GM18508 (cell line): ENCODE results near the gene GEMIN2.
"Not testable (repeated sequence)": the region's sequence is repeated elsewhere in the genome, so short reads cannot be mapped to it uniquely, and the experiment has no call there.

Experiments used
- ATAC-seq: cut with Tn5 transposase; IDR thresholded peaks from one replicate; pipeline ENCODE4 v1.9.1; 2021; ENCODE audit warnings: moderate number of reproducible peaks; ENCODE audit not compliant: insufficient read depth, unreplicated experiment

Gene GEMIN2

DNA sequence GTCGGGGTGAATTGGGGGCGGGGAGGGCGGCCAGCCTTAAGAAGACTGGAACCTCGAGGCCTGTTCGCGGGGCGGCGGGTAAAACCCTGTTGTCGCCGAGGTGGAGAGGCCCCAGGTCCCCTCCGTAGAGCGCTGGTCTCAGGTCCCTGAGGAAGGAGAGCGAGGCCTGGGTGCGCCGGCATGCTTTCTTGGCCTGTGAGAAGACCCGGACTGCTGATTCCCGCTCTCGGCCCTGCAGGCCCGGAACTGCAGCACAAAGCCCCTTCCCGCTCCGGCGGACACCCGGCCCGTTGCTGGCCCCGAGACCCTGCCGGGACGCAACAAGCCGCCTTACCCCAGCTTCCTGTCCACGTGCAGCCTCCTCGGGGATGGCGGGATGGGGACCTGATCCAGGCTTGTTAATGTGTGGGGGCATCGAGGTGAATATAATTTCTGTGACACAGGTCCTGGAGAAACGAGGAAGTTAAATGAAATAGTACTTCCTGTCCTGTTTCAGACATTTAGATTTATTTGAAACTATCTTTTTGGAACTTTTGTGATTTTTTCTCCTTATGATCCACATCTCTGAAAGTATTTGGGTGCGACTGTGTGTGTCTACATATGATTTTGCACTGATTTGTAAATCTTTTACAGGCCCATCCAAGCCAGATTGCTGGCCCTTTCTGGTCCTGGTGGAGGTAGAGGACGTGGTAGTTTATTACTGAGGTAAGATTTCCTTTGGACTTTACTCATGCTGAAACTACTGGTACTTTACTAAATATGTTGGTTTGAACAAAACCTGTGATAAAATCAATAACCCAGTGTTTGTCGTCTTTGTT, 61.5 kb downstream of the GEMIN2 start:
- ATAC-seq, result no peak

GRCh38 chr14:39176263-39177167, 62.4 kb downstream of the GEMIN2 start:
- ATAC-seq, result no peak

- ATAC-seq, result no peak
Observed at GRCh38 chr14:39177168-39177545, 63.0 kb downstream of the GEMIN2 start.

DNA sequence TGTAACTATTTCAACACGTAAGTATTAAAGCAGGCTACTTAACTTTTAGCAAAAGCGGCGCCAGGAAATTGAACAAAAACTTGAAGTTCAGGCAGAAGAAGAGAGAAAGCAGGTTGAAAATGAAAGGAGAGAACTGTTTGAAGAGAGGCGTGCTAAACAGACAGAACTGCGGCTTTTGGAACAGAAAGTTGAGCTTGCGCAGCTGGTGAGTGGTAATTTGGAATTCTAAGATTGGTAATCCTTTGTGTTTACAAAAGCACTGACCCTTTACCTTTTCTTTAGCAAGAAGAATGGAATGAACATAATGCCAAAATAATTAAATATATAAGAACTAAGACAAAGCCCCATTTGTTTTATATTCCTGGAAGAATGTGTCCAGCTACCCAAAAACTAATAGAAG, 64.9 kb downstream of the GEMIN2 start:
- ATAC-seq, result no peak

GRCh38 chr14:39180553-39180952, 66.4 kb downstream of the GEMIN2 start:
- ATAC-seq, result no peak

GRCh38 chr14:39181026-39181692, 67.0 kb downstream of the GEMIN2 start:
- no peak for ATAC-seq

DNA sequence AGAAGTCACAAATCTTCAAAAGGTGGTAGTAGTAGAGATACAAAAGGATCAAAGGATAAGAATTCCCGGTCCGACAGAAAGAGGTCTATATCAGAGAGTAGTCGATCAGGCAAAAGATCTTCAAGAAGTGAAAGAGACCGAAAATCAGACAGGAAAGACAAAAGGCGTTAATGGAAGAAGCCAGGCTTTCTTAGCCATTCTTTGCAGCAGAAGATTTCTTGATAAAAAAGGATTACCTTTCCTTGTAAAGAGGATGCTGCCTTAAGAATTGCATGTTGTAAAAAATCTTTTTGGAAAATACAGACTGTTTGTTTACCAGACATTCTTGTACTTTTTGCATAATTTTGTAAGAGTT, 67.5 kb downstream of the GEMIN2 start:
- no peak for ATAC-seq

DNA sequence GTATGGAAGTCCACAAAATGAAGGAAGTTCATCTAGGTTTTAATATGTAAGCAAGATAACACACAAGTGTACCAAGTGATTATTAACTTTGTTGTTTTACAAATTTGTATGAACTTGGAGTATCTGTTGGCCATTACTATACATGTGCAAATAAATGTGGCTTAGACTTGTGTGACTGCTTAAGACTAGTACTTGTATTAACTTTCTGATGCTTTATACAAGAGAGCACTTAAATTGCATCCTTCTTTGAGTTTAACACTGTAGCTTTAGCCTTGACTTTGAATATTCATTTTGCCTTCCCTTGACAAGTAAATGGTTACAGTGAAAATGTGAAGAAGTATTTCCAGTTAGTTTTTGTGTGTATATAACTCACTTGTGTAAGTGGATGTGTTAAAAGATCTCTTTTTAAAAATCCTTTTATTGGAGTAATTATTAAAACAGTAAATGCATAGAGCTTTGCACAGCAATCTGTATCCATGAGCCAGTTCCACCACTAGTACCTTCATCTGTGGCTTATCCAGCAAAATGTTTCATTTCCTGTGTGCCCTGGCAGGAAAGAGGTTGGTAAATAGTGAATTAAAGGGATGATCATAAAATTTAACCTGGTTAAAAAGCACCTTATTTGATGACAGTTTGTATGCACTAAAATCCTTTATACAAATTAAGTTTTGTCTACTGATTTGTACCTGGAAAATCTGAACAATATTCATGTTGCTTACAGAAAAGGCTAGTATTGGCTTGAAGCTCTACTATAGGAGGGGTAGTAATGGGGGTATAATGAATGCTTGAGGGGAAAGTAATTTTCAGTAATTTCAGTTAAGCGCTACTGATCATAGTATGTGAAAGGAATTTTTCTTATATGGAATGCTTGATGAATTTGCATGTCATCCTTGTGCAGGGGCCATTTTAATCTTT, 68.9 kb downstream of the GEMIN2 start:
- no peak for ATAC-seq

GRCh38 chr14:39183685-39184003, 69.5 kb downstream of the GEMIN2 start:
- not testable (repeated sequence) for ATAC-seq

DNA sequence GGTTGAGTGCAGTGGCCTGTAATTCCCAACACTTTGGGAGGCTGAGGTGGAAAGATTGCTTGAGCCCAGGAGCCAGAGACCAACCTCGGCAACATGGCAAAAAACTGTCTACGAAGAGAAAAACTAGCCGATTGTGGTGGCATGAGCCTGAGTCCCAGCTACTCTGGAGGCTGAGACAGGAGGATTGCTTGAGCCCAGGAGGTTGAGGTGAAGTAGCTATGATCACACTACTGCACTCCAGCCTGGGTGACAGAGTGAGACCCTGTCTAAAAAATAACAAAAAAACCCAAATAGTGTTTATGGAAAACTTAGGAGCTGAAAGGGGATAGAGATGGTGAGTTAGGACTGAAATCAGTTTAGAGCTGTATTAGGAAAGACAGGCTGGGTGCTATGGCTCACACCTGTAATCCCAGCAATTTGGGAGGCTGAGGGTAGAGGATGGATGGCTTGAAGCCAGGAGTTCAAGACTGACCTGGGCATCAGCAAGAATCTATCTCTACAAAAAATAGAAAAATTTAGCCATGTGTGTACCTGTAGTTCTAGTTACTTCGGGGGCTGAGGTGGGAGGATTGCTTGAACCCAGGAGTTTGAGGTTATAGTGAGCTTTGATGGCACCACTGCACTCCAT, 70.6 kb downstream of the GEMIN2 start:
- no peak for ATAC-seq

DNA sequence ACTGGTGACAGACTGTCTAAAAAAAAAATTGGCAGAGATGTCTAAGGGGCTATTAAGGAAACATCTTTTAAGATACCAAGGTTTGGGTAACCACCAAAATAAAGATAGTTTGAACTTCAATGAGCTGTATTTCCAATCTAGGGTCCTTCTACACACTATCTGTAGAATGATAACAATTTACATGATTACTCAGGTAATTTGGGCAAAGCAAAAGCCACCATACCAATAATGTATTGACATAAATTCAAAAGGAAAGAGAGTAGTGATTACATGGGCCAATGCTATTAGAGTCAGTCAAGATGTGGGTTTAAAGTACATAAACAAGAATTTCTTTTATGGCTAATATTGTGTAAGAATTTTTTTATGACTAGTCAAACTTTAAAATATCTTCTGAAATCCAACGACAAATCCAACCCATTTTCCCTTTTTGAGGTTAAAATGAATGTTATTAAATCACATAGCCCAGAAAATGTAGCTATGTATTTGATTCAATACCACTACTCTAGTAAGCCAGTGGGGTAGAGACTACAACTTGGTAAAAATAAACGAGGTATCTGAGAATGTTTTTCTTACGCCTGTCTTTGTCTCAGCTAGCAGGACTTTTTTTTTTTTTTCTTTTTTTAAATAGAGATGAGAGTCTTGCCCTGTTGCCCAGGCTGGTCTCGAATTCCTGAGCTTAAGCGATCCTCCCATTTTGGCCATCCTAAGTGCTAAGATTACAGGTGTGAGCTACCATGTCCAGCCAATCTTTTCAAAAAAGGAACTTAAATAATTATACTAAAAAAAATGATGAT, 71.3 kb downstream of the GEMIN2 start:
- no peak for ATAC-seq
